Natural killer cell (primary cell): ENCODE measurements around the gene PRKAG2. TPM values are rescaled to one million over a fixed set of nuclear protein-coding genes. Genes with fewer than 3 reads are reported as not detected.

Source experiments
- ATAC-seq, 3 donors: fragments of 150-1000 bp in 2 of 3; fragments of 200-7000 bp in 1 of 3; cut with Tn5 transposase; 1 replicate in 1 of 3; 2 replicates in 2 of 3; pipeline ENCODE4 v1.10.0; 2021; ENCODE audit warnings: mild to moderate bottlenecking in 2 of 3, moderate library complexity in 2 of 3
- DNase-seq, 2 donors: peaks; one replicate each; pipeline versions ENCODE4 v3.0.0 to v3.0.0-alpha.2; 2013 to 2021; ENCODE audit warnings: mixed read lengths in 1 of 2
- H3K27ac ChIP-seq: one replicate; pipeline ENCODE4 v1.5.1; 2013; ENCODE audit warnings: mild to moderate bottlenecking, low read length
- H3K27me3 ChIP-seq: one replicate; pipeline ENCODE4 v1.6.1; 2013; ENCODE audit warnings: low read length; ENCODE audit not compliant: control insufficient read depth, insufficient read depth
- H3K36me3 ChIP-seq: one replicate; pipeline ENCODE4 v1.6.1; 2013; ENCODE audit warnings: low read length; ENCODE audit not compliant: control insufficient read depth, insufficient read depth
- H3K4me1 ChIP-seq: one replicate; pipeline ENCODE4 v1.6.1; 2013; ENCODE audit warnings: low read length; ENCODE audit not compliant: control insufficient read depth, insufficient read depth
- H3K4me3 ChIP-seq: one replicate; pipeline ENCODE4 v1.5.1; 2013; ENCODE audit warnings: low read length
- H3K9me3 ChIP-seq: one replicate; pipeline ENCODE4 v1.6.1; 2013; ENCODE audit warnings: low read length; ENCODE audit not compliant: control insufficient read depth, insufficient read depth
- H3K27ac Mint-ChIP-seq, 2 donors: one replicate each; pipeline ENCODE4 v1.8.0; 2022; ENCODE audit warnings: mild to moderate bottlenecking in 2 of 2, mixed read lengths in 2 of 2, moderate library complexity in 1 of 2
- H3K27me3 Mint-ChIP-seq, 2 donors: one replicate each; pipeline ENCODE4 v1.8.0; 2022; ENCODE audit warnings: low read depth in 2 of 2, mixed read lengths in 2 of 2
- H3K36me3 Mint-ChIP-seq: one replicate; pipeline ENCODE4 v1.8.0; 2022; ENCODE audit warnings: mixed read lengths
- H3K4me1 Mint-ChIP-seq, 2 donors: one replicate each; pipeline ENCODE4 v1.8.0; 2022; ENCODE audit warnings: mixed read lengths in 2 of 2
- H3K4me3 Mint-ChIP-seq: one replicate; pipeline ENCODE4 v1.8.0; 2022; ENCODE audit warnings: mild to moderate bottlenecking, moderate library complexity, mixed read lengths
- H3K9me3 Mint-ChIP-seq, 2 donors: one replicate each; pipeline ENCODE4 v1.8.0; 2022; ENCODE audit warnings: mixed read lengths in 2 of 2
- CTCF ChIP-seq: fragments of 200-600 bp; IDR thresholded peaks from one replicate; pipeline ENCODE4 v1.8.0; 2022; ENCODE audit warnings: antibody characterized with exemption
- WGBS: methylation state at CpG from one replicate; pipeline ENCODE4 v1.1.7; 2013; ENCODE audit warnings: missing lambda C conversion rate; ENCODE audit not compliant: insufficient coverage; 5-methylcytosine and 5-hydroxymethylcytosine counted together
- intact Hi-C: fragments of 100-400 bp; cut with micrococcal nuclease; formaldehyde crosslinking; loops from one replicate; pipeline ENCODE4 v1.14.2; 2022
- total RNA-seq, 4 donors: library from RNA; stranded (reverse); fragments of 120-200 nt in 1 of 4; gene quantifications; one replicate each; pipeline versions ENCODE4 v1.2.3 to v1.2.4, GENCODE V29; 2013 to 2022

The PRKAG2 gene
- total RNA-seq, 3 donors from 2014 or later (not counting 1 experiment from before 2014, with no cell fraction given) = 42.6 to 66.5 (median 64.4) TPM

DNA sequence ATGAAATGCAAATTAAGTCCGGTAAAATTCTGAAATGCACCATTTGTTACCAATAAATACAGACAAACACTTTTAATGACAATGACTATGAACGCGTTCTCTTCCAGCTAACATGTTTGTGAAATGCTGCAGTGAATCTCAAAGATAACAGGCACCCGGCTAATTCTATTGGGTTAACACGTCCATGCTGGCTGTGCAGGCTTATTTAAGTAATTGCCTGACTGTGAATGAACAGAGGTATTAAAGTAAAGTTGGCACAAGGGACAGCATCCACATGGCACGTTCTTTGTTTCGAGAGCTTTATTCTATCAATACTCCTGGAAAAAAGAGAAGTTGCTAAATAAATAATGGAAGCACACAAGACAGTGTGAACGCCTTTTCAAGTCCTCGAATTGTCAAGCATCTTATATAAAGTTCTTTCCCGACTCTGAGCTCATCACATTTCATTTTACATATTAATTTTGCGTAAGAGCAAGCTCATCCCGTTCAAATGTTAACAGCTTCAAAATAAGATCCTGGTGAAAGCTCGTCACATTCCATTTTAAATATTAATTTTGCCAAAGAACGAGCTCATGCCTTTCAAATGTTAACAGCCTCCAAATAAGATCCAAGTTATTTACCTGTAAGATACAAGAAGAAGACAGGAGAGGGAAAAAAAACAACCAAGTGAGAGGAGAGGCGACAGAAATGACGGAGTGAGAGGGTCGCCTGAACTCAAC, 245.9 kb downstream of the PRKAG2 start:
- Histone ChIP-seq H3K4me3 (peak overlapping the region; percentile 46), H3K36me3 (no peaks in the 10 kb centered on the region), H3K27ac (peak overlapping the region; percentile 59), H3K9me3 (no peaks in the 10 kb centered on the region), H3K4me1 (peaks cover 10% of the 10 kb centered on the region), H3K27me3 (no peaks in the 10 kb centered on the region)
- Mint-ChIP-seq H3K27ac (peak overlapping the region; percentile 85 to 94), H3K4me3 (peak overlapping the region; percentile 98), H3K4me1 (peaks cover 31 to 33% of the 10 kb centered on the region in 2 donors), H3K27me3 (no peaks in the 10 kb centered on the region), H3K9me3 (no peaks in the 10 kb centered on the region), H3K36me3 (no peaks in the 10 kb centered on the region)
- no peak for TF ChIP-seq CTCF
- ATAC-seq (no peak), DNase-seq (no peak)
- intact Hi-C loops = loop anchor here (5.0 kb wide), 1 partner anchor 279 kb away; no protein-coding TSS in a partner anchor
- 42% methylated on average over 12 of the region's 17 CpGs for WGBS

GRCh38 chr7:151630358-151630757, 246.6 kb downstream of the PRKAG2 start:
- H3K4me3 ChIP-seq = no peak overlapping the region
- H3K4me1 ChIP-seq = peaks cover 10% of the 10 kb centered on the region
- H3K27ac ChIP-seq = no peak overlapping the region
- WGBS = 100% methylated on average over 4 of the region's 5 CpGs
- no peak for TF ChIP-seq CTCF
- no peaks in the 10 kb centered on the region for H3K36me3 ChIP-seq
- peak overlapping the region; percentile 98 for H3K4me3 Mint-ChIP-seq
- DNase-seq (no peak), ATAC-seq (no peak)
- intact Hi-C loops = loop anchor here (5.0 kb wide), 1 partner anchor 278 kb away; no protein-coding TSS in a partner anchor
- no peaks in the 10 kb centered on the region for H3K9me3 Mint-ChIP-seq
- no peaks in the 10 kb centered on the region for H3K36me3 Mint-ChIP-seq
- no peaks in the 10 kb centered on the region for H3K9me3 ChIP-seq
- peaks cover 35 to 39% of the 10 kb centered on the region in 2 donors for H3K4me1 Mint-ChIP-seq
- H3K27ac Mint-ChIP-seq = peak overlapping the region in 1 of 2 donors; percentile 94
- no peaks in the 10 kb centered on the region for H3K27me3 Mint-ChIP-seq
- H3K27me3 ChIP-seq = no peaks in the 10 kb centered on the region

GRCh38 chr7:151629713-151630272, 247.1 kb downstream of the PRKAG2 start:
- TF ChIP-seq CTCF = no peak
- DNase-seq = no peak
- Mint-ChIP-seq H3K4me1 (peaks cover 41 to 45% of the 10 kb centered on the region in 2 donors), H3K27me3 (no peaks in the 10 kb centered on the region), H3K27ac (no peak overlapping the region), H3K36me3 (no peaks in the 10 kb centered on the region), H3K4me3 (peak overlapping the region; percentile 45), H3K9me3 (no peaks in the 10 kb centered on the region)
- intact Hi-C loops = loop anchor here (5.0 kb wide), 1 partner anchor 277 kb away; no protein-coding TSS in a partner anchor
- peaks cover 10% of the 10 kb centered on the region for H3K4me1 ChIP-seq
- H3K27me3 ChIP-seq = no peaks in the 10 kb centered on the region
- no peak overlapping the region for H3K4me3 ChIP-seq
- over 99% methylated on average over 6 of the region's 8 CpGs for WGBS
- no peaks in the 10 kb centered on the region for H3K36me3 ChIP-seq
- ATAC-seq = no peak
- H3K27ac ChIP-seq = no peak overlapping the region
- H3K9me3 ChIP-seq = no peaks in the 10 kb centered on the region
